ENCODE data around the gene PLXNB1. TPM values are rescaled to one million over a fixed set of nuclear protein-coding genes. Genes with fewer than 3 reads are reported as not detected.

PLXNB1 gene
- total and polyA plus RNA-seq, 2 of the 13 experiments (the other 11 are each of a cell fraction or from before 2014, with no cell fraction given), result 86.0 to 143 TPM

DNA sequence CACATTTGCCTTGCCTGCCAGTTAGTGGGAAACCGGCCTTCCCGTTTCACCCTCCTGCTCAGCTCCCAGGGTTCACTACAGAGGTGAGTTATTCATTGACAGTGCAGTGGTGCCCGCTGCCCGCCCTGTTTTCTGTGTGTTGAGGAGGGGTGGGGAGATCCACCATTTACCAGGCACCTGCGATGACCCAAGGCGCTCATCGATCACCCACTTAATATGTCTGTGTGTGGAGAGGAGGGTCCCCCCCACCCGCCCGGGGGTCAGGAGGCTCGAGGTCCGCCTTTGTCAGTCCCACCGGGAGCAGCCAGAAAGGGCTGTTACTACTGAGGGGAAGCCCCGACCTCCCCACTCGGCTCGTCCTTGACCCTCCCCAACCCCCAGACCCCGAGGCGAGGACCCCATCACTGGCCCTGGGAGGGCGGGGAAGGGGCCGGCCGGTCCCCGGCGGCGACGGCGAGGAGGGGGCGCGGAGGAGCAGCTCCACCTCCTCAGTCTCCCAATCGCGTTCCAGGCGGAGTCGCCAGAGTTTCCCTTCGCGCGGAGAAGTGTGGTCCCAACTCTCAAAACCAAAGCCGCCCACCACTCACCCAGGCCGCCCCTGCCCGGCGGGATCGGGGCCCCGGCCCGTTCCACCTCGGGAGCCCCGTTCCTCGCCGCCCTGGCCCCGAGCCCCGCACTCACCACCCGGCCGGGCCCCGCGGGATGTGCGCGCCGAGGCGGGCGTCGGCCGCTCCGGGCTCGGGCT, 1.1 kb downstream of the PLXNB1 start (continued):
- TF ChIP-seq, protein P1, sequence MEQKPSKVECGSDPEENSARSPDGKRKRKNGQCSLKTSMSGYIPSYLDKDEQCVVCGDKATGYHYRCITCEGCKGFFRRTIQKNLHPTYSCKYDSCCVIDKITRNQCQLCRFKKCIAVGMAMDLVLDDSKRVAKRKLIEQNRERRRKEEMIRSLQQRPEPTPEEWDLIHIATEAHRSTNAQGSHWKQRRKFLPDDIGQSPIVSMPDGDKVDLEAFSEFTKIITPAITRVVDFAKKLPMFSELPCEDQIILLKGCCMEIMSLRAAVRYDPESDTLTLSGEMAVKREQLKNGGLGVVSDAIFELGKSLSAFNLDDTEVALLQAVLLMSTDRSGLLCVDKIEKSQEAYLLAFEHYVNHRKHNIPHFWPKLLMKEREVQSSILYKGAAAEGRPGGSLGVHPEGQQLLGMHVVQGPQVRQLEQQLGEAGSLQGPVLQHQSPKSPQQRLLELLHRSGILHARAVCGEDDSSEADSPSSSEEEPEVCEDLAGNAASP (CRISPR knock-in tag; IDR thresholded peaks at IDR 0.05; ENCODE audit: borderline replicate concordance), result peak; percentile 87; the same call in 1 of the 2 replicates
- TF ChIP-seq MYC (CRISPR knock-in tag; IDR thresholded peaks at IDR 0.05; ENCODE audit: borderline replicate concordance), result peak; percentile 48; the same call in 1 of the 2 replicates
- peak; percentile 64 for TF ChIP-seq SIX1 (CRISPR knock-in tag; IDR thresholded peaks at IDR 0.05; ENCODE audit: borderline replicate concordance)

DNA sequence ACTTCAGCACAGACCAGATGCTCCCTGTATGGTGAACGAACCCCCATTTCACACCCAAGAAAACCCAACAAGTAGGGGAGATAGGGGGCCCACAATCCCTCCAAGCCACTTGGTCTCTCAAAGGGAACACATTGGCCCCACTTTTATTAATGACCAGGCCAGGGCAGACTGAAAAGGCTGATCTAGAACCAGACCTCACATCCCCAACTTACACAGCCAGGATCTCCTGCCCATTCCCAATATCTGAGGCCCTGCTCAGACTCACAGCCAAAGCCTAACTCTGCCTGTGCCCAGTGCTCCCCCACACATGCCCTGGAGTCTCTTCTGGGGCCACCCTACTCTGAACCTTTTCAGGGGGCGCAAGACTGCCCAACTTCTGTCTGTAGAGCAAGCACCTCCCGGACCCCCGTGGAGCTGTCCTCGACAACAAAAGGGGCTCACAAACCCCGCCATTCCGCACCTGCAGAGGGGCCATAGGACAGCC, 1.8 kb downstream of the PLXNB1 start:
- CTCF ChIA-PET (ENCODE audit: low intra/inter-chr PET ratio, low total read pairs), result interaction anchor here (3.1 kb wide), 1 partner anchor 8 kb away, joined by 14 read pairs; no protein-coding TSS in a partner anchor
- Histone ChIP-seq H3K27me3 (ENCODE audit: control insufficient read depth in 1 of 2, insufficient read depth in 2 of 2, low read length in 2 of 2) (no peaks in the 10 kb centered on the region), H3K4me3 (replicated peaks in 1 of 3; ENCODE audit: insufficient read depth in 1 of 3, low read depth in 2 of 3, low read length in 3 of 3) (peak overlapping the region; percentile 79 to 93 (median 86)), H3K4me1 (ENCODE audit: insufficient read depth, low read length) (peaks cover 83% of the 10 kb centered on the region), H3K4me2 (ENCODE audit: low read depth, low read length) (peak overlapping the region; percentile 100), H3K27ac (ENCODE audit: extremely low read length, insufficient read depth, low read length) (peak overlapping the region; percentile 99), H3K9me3 (ENCODE audit: low read length) (no peaks in the 10 kb centered on the region), H3K79me2 (ENCODE audit: insufficient read depth, low read length) (peaks cover 56% of the 10 kb centered on the region), H2AFZ (ENCODE audit: low read length) (no peak overlapping the region), H3K9ac (ENCODE audit: insufficient read depth, low read depth, low read length) (peak overlapping the region; percentile 96), H3K36me3 (replicated peaks in 1 of 2; ENCODE audit: control insufficient read depth in 1 of 2, insufficient read depth in 2 of 2, low read length in 2 of 2) (peaks cover 14 to 26% of the 10 kb centered on the region in 2 experiments), H4K20me1 (ENCODE audit: insufficient read depth, low read length) (peaks cover 52% of the 10 kb centered on the region)
- FAIRE-seq, result no peak
- POLR2A ChIA-PET, result interaction anchor here (0.5 to 9.0 kb wide), 15 partner anchors 8 to 194 kb away, joined by 3 to 130 read pairs (median 7); partner anchors contain the start of genes ATRIP, CCDC51, PFKFB4 and TMA7
- intact Hi-C loops (cut with micrococcal nuclease; ENCODE audit: unreplicated experiment) (no loop called here), in situ Hi-C loops (cut with HindIII; ENCODE audit: extremely low pct_ligation_motif_present, low pct_unique_long_range_greater_than_20kb) (no loop called here)
- no TSS peak for BruUV-seq (replicated peaks)
- no peak for DNase-seq (ENCODE audit: low spot score)
- WGBS (ENCODE audit: low lambda C conversion rate), result 0% methylated on average over 2 of the region's 7 CpGs
- ATAC-seq, result no peak
- TF ChIP-seq ZNF605 (CRISPR knock-in tag; IDR thresholded peaks at IDR 0.05), result no peak
- TF ChIP-seq HMG20A (CRISPR knock-in tag; IDR thresholded peaks at IDR 0.05; ENCODE audit: borderline replicate concordance), result no peak
- no peak for TF ChIP-seq ZNF180 (CRISPR knock-in tag; IDR thresholded peaks at IDR 0.05; ENCODE audit: borderline replicate concordance, low read depth)
- no peak for TF ChIP-seq ZMYM3 (CRISPR knock-in tag; IDR thresholded peaks at IDR 0.05)
- TF ChIP-seq, protein P2, sequence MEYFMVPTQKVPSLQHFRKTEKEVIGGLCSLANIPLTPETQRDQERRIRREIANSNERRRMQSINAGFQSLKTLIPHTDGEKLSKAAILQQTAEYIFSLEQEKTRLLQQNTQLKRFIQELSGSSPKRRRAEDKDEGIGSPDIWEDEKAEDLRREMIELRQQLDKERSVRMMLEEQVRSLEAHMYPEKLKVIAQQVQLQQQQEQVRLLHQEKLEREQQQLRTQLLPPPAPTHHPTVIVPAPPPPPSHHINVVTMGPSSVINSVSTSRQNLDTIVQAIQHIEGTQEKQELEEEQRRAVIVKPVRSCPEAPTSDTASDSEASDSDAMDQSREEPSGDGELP (IDR thresholded peaks at IDR 0.05; ENCODE audit: borderline replicate concordance, low read depth), result no peak
- TF ChIP-seq, protein P3, sequence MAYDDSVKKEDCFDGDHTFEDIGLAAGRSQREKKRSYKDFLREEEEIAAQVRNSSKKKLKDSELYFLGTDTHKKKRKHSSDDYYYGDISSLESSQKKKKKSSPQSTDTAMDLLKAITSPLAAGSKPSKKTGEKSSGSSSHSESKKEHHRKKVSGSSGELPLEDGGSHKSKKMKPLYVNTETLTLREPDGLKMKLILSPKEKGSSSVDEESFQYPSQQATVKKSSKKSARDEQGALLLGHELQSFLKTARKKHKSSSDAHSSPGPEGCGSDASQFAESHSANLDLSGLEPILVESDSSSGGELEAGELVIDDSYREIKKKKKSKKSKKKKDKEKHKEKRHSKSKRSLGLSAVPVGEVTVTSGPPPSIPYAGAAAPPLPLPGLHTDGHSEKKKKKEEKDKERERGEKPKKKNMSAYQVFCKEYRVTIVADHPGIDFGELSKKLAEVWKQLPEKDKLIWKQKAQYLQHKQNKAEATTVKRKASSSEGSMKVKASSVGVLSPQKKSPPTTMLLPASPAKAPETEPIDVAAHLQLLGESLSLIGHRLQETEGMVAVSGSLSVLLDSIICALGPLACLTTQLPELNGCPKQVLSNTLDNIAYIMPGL (CRISPR knock-in tag; IDR thresholded peaks at IDR 0.05; ENCODE audit: borderline replicate concordance in 1 of 2, low read depth in 1 of 2), result peak in 1 of 2 experiments; percentile 10; a peak in 1 of 4 replicates
- TF ChIP-seq, protein P4, sequence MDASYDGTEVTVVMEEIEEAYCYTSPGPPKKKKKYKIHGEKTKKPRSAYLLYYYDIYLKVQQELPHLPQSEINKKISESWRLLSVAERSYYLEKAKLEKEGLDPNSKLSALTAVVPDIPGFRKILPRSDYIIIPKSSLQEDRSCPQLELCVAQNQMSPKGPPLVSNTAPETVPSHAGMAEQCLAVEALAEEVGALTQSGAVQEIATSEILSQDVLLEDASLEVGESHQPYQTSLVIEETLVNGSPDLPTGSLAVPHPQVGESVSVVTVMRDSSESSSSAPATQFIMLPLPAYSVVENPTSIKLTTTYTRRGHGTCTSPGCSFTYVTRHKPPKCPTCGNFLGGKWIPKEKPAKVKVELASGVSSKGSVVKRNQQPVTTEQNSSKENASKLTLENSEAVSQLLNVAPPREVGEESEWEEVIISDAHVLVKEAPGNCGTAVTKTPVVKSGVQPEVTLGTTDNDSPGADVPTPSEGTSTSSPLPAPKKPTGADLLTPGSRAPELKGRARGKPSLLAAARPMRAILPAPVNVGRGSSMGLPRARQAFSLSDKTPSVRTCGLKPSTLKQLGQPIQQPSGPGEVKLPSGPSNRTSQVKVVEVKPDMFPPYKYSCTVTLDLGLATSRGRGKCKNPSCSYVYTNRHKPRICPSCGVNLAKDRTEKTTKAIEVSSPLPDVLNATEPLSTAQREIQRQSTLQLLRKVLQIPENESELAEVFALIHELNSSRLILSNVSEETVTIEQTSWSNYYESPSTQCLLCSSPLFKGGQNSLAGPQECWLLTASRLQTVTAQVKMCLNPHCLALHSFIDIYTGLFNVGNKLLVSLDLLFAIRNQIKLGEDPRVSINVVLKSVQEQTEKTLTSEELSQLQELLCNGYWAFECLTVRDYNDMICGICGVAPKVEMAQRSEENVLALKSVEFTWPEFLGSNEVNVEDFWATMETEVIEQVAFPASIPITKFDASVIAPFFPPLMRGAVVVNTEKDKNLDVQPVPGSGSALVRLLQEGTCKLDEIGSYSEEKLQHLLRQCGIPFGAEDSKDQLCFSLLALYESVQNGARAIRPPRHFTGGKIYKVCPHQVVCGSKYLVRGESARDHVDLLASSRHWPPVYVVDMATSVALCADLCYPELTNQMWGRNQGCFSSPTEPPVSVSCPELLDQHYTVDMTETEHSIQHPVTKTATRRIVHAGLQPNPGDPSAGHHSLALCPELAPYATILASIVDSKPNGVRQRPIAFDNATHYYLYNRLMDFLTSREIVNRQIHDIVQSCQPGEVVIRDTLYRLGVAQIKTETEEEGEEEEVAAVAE (CRISPR knock-in tag; IDR thresholded peaks at IDR 0.05; ENCODE audit: borderline replicate concordance), result no peak

Data from HepG2 (cell line).